Duodenal mucosa (tissue), 2 donors: ENCODE measurements around the gene LOXL1.

ENCODE experiments used
- H3K27ac ChIP-seq: one replicate; pipeline ENCODE4 v1.7.0; 2013; ENCODE audit warnings: low read depth, low read length
- H3K27me3 ChIP-seq, 2 donors: one replicate each; pipeline ENCODE4 v1.7.0; 2013; ENCODE audit warnings: low read length in 2 of 2, control low read depth in 1 of 2; ENCODE audit not compliant: insufficient read depth in 2 of 2, control insufficient read depth in 1 of 2
- H3K36me3 ChIP-seq, 2 donors: one replicate each; pipeline ENCODE4 v1.7.0; 2013; ENCODE audit warnings: low read length in 2 of 2, control low read depth in 1 of 2; ENCODE audit not compliant: insufficient read depth in 2 of 2, control insufficient read depth in 1 of 2
- H3K4me1 ChIP-seq, 2 donors: one replicate each; pipeline ENCODE4 v1.7.0; 2013; ENCODE audit warnings: low read length in 2 of 2, control low read depth in 1 of 2; ENCODE audit not compliant: insufficient read depth in 2 of 2, control insufficient read depth in 1 of 2
- H3K4me3 ChIP-seq, 2 donors: one replicate each; pipeline ENCODE4 v1.7.0; 2013; ENCODE audit warnings: low read length in 2 of 2, low read depth in 1 of 2
- H3K9ac ChIP-seq, 2 donors: one replicate each; pipeline ENCODE4 v1.7.0; 2013; ENCODE audit warnings: low read length in 2 of 2, low read depth in 1 of 2
- H3K9me3 ChIP-seq, 2 donors: one replicate each; pipeline ENCODE4 v1.7.0; 2013; ENCODE audit warnings: low read length in 2 of 2, control low read depth in 1 of 2; ENCODE audit not compliant: control insufficient read depth in 1 of 2

The LOXL1 gene

GRCh38 chr15:73946795-73947370 is 20.6 kb downstream of the LOXL1 start:
- peaks cover 9% of the 10 kb centered on the region in 2 donors for H3K4me1 ChIP-seq
- H3K9ac ChIP-seq: no peak overlapping the region
- peaks cover 0 to 4% of the 10 kb centered on the region in 2 donors for H3K36me3 ChIP-seq
- no peak overlapping the region for H3K4me3 ChIP-seq
- H3K9me3 ChIP-seq: no peaks in the 10 kb centered on the region
- H3K27ac ChIP-seq: no peak overlapping the region
- H3K27me3 ChIP-seq: no peaks in the 10 kb centered on the region

DNA sequence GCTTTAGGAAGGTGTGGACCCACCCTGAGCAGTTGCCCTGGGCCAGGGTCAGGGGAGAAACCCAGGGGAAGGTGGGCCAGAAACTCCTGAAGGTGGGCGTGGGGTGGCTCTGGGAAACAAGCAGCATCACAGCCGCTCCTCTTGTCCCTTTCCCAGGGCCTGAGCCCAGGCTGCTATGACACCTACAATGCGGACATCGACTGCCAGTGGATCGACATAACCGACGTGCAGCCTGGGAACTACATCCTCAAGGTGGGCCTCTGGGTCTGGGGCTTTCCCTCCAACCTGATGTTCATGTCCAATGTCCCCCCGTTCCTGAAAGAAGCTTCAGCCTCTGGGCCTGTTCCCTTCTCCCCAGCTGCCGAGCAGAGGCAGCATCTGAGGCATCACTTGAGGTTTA is 21.4 kb downstream of the LOXL1 start:
- peaks cover 0 to 4% of the 10 kb centered on the region in 2 donors for H3K36me3 ChIP-seq

DNA sequence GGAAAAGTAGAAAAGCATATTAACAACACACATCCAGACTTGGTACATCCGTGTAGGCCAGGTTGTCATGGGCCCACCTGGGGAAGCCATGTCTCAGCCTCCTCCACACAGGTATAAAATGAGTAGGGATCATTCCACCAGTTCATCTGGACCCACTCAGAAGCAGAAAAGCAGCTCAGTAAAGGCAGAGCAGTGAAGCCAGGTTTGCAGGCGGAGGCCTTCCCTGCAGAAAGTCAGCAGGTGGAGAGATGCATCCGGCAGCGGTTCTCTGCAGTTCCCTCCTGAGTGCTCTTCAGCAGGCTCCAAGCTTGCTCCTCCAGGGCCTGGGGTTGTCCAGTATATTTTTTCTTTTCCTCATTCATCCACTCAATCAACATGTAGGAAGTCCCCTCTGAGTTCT is 22.1 kb downstream of the LOXL1 start:
- H3K27ac ChIP-seq: no peak overlapping the region

More for the DNA sequence above, 21.4 kb downstream of the LOXL1 start:
- Histone ChIP-seq H3K27me3 (no peaks in the 10 kb centered on the region), H3K4me1 (peaks cover 9 to 15% of the 10 kb centered on the region in 2 donors), H3K4me3 (no peak overlapping the region), H3K27ac (no peak overlapping the region), H3K9me3 (no peaks in the 10 kb centered on the region), H3K9ac (no peak overlapping the region)

DNA sequence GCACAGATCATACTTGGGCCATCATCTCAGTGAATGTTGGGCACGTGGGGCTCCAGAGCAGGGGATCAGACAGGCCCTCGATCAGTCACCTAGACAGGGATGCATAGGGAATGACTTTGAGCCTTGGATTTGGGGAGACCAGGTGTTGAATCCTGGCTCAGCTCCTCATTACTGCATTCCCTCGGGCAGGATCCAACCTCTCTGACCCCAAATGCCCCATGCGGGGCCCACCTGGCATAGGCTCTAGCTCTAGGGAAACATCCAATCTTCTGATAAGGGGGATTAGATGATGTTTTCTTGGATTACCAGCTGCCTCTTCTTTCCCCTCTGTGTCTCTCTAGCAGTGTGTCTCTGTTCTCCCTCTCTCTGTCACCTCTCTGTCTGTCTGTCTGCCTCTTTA is 22.7 kb downstream of the LOXL1 start:
- no peak overlapping the region for H3K9ac ChIP-seq
- no peak overlapping the region for H3K27ac ChIP-seq
- no peaks in the 10 kb centered on the region for H3K9me3 ChIP-seq
- H3K27me3 ChIP-seq: no peaks in the 10 kb centered on the region
- no peak overlapping the region for H3K4me3 ChIP-seq
- peaks cover 0 to 4% of the 10 kb centered on the region in 2 donors for H3K36me3 ChIP-seq
- H3K4me1 ChIP-seq: peaks cover 9 to 15% of the 10 kb centered on the region in 2 donors

More for the DNA sequence above, 22.1 kb downstream of the LOXL1 start:
- H3K4me1 ChIP-seq: peaks cover 9 to 15% of the 10 kb centered on the region in 2 donors
- no peaks in the 10 kb centered on the region for H3K27me3 ChIP-seq
- no peak overlapping the region for H3K9ac ChIP-seq
- no peak overlapping the region for H3K4me3 ChIP-seq
- H3K36me3 ChIP-seq: peaks cover 0 to 4% of the 10 kb centered on the region in 2 donors
- H3K9me3 ChIP-seq: no peaks in the 10 kb centered on the region

DNA sequence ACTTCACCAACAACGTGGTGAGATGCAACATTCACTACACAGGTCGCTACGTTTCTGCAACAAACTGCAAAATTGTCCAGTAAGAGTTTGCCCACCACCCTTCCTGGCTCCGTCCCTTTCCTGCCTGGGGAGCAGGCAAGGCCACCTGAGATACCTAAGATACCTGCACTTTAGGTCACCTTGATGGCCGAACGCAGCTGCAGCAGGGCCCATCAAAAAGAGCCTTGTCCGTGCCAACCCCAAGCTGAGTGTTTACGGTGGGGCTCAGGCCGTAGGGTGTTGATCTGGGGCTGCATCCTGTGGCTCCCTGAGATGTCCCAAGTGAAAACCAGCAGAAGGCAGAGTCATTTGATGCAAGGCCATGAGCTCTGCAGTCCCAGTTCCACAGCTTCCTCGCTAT is 23.2 kb downstream of the LOXL1 start:
- H3K36me3 ChIP-seq: peaks cover 0 to 4% of the 10 kb centered on the region in 2 donors
- no peak overlapping the region for H3K27ac ChIP-seq
- no peaks in the 10 kb centered on the region for H3K9me3 ChIP-seq
- no peak overlapping the region for H3K4me3 ChIP-seq
- no peak overlapping the region for H3K9ac ChIP-seq
- H3K27me3 ChIP-seq: no peaks in the 10 kb centered on the region
- H3K4me1 ChIP-seq: peaks cover 9 to 15% of the 10 kb centered on the region in 2 donors

DNA sequence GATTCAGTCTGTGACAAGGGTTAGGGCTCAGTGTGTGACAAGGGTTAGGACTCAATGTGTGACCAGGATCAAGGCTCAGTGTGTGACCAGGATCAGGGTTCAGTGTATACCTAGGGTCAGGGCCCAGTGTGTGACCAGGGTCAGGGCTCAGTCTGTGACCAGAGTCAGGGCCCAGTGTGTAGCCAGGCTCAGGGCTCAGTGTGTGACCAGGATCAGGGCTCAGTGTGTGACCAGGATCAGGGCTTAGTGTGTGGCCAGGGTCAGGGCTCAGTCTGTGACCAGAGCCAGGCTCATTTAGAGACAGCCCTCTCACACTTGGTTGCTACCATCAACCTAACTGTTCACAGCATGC is 24.2 kb downstream of the LOXL1 start:
- Histone ChIP-seq H3K27ac (no peak overlapping the region), H3K27me3 (no peaks in the 10 kb centered on the region), H3K36me3 (peaks cover 0 to 4% of the 10 kb centered on the region in 2 donors), H3K4me3 (no peak overlapping the region), H3K9me3 (no peaks in the 10 kb centered on the region), H3K9ac (peak overlapping the region in 1 of 2 donors; percentile 10), H3K4me1 (peaks cover 9 to 15% of the 10 kb centered on the region in 2 donors)

DNA sequence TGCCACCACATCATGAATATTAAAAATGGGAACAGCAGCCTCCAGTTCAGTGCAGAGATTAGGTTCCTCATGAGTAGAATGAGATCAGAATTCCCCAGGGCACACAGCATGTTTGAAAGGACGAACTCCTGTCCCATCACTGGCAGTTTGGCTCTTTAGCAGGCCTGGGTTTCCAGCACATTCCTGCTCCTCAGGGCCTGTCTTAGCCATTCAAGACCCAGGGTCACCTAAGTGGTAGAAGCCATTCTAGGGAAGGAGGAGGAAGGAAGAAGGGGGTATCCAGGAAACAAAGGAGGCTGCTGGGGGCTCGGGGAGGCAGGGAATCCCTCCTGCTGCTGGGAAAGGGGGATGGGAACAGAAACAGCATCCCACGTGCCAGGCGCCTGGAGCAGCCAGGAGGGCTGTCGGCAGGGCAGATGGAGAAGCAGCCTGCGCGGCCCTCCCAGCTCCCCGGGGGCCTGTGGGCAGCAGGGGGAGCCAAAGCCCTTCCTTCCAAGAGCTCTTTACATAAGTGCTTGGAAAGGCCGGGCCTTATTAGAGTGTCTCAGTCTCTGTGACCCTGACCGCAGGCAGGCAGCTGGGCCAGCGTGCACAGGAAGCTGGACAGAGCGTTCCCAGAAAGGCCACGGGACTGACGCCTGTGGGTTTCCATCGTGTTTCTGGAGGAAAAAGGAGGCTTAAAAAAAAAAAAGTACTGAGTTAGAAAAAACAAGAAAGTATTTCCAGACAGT is 24.7 kb downstream of the LOXL1 start:
- no peaks in the 10 kb centered on the region for H3K27me3 ChIP-seq
- H3K4me1 ChIP-seq: peaks cover 9 to 15% of the 10 kb centered on the region in 2 donors
- H3K27ac ChIP-seq: peak overlapping the region; percentile 90
- H3K36me3 ChIP-seq: peaks cover 0 to 4% of the 10 kb centered on the region in 2 donors
- H3K4me3 ChIP-seq: no peak overlapping the region
- no peaks in the 10 kb centered on the region for H3K9me3 ChIP-seq
- peak overlapping the region in 1 of 2 donors; percentile 10 for H3K9ac ChIP-seq

DNA sequence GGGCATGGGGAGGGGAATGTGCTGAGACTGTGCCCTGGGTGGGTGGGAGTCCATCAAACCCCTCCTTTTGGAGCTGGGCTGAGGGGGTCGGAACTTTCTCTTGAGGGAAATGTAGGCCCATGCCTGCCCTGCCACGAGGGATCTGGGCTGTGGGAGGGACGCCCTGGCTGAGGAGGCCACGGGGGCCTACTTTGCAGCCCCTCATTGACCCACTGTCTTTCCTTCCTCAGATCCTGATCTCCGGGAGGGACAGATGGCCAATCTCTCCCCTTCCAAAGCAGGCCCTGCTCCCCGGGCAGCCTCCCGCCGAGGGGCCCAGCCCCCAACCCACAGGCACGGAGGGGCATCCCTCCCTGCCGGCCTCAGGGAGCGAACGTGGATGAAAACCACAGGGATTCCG is 25.3 kb downstream of the LOXL1 start:
- Histone ChIP-seq H3K4me3 (no peak overlapping the region), H3K36me3 (peaks cover 0 to 4% of the 10 kb centered on the region in 2 donors), H3K4me1 (peaks cover 9 to 15% of the 10 kb centered on the region in 2 donors)

DNA sequence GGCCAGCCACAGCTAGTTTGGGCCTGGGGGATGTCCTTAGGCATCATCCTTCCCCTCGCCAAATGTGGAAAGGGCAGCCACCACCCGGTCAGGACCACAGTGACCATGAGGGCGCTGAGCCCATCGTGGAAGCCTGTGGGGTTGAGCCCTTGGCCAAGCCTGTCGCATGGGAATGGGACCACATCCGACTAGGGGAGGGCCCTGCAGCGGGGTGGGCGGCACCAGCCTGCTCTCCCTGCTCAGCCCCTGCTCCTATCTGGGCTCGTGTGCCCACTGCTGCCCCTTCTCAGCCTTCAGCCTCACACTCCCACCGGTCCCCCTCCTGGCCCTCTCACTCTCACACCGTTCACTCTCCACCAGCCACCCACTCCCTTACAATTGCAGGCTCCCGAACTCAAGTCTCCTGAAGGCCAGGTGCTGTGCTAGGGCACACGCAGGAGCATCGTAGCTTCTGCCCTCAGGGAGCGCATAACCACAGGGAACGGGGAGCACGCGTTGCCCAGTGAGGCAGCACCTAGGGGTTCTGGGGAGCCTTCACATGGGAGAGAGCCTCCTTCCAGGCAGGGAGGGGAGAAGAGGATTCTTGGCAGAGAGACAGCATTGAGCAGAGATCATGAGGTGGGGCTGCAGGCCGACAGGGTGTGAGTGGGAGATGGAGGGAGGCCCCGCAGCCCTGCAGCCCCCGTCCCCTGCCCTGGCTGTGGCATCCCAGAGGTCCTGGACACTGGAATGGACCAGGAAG is 26.1 kb downstream of the LOXL1 start:
- no peak overlapping the region for H3K4me3 ChIP-seq
- peak overlapping the region; percentile 90 for H3K27ac ChIP-seq
- peaks cover 0 to 4% of the 10 kb centered on the region in 2 donors for H3K36me3 ChIP-seq
- H3K9me3 ChIP-seq: no peaks in the 10 kb centered on the region
- no peak overlapping the region for H3K9ac ChIP-seq
- H3K4me1 ChIP-seq: peaks cover 13 to 15% of the 10 kb centered on the region in 2 donors
- H3K27me3 ChIP-seq: no peaks in the 10 kb centered on the region

More for the DNA sequence above, 25.3 kb downstream of the LOXL1 start:
- Histone ChIP-seq H3K27me3 (no peaks in the 10 kb centered on the region), H3K9ac (no peak overlapping the region), H3K27ac (peak overlapping the region; percentile 90), H3K9me3 (no peaks in the 10 kb centered on the region)
